SU-DHL-6 (cell line): ENCODE results near the gene NKAPD1.

Experiments
- H2AFZ ChIP-seq: fragments of 200-600 bp; sonication (generic); 2 replicates; pipeline ENCODE4 v1.6.1; 2014; ENCODE audit warnings: low read depth, mild to moderate bottlenecking, moderate library complexity, mixed read lengths, antibody characterized with exemption, low read length; ENCODE audit not compliant: severe bottlenecking
- H3F3A ChIP-seq: fragments of 200-600 bp; shearing (Covaris generic); 2 replicates; pipeline ENCODE4 v1.6.0; 2016; ENCODE audit warnings: antibody characterized with exemption, mild to moderate bottlenecking; ENCODE audit not compliant: insufficient read depth
- H3K27ac ChIP-seq: fragments of 200-600 bp; sonication (generic); 2 replicates; pipeline ENCODE4 v1.5.1; 2016; ENCODE audit warnings: low read depth, mild to moderate bottlenecking, low read length, moderate library complexity, mixed read lengths
- H3K27me3 ChIP-seq: fragments of 200-600 bp; sonication (generic), shearing (Covaris generic); 2 replicates; pipeline ENCODE4 v1.6.0; 2014; ENCODE audit warnings: mild to moderate bottlenecking, low read length
- H3K36me3 ChIP-seq: fragments of 200-600 bp; sonication (generic); 2 replicates; pipeline ENCODE4 v1.6.1; 2014; ENCODE audit warnings: mild to moderate bottlenecking, low read length, mixed read lengths
- H3K4me2 ChIP-seq: fragments of 300-600, 200-600 bp; shearing (Covaris generic), sonication (generic); 2 replicates; pipeline ENCODE4 v1.6.0; 2014; ENCODE audit warnings: low read length, low read depth, mild to moderate bottlenecking; ENCODE audit not compliant: poor library complexity, severe bottlenecking
- H3K4me3 ChIP-seq: fragments of 200-600 bp; sonication (generic); 2 replicates; pipeline ENCODE4 v1.5.1; 2014; ENCODE audit warnings: antibody characterized with exemption, low read length, mild to moderate bottlenecking, mixed read lengths; ENCODE audit not compliant: insufficient read depth, poor library complexity, severe bottlenecking
- H3K79me2 ChIP-seq: fragments of 200-600 bp; sonication (generic); 2 replicates; pipeline ENCODE4 v1.6.1; 2014; ENCODE audit warnings: mild to moderate bottlenecking, low read length, moderate library complexity; ENCODE audit not compliant: insufficient read depth
- H3K9ac ChIP-seq: fragments of 200-600 bp; sonication (generic); 2 replicates; pipeline ENCODE4 v1.7.0; 2014; ENCODE audit warnings: mild to moderate bottlenecking, low read length
- H3K9me2 ChIP-seq: fragments of 200-600 bp; sonication (generic); replicated peaks from 2 replicates; pipeline ENCODE4 v1.6.1; 2014; ENCODE audit warnings: low read length; ENCODE audit not compliant: insufficient read depth
- H3K9me3 ChIP-seq: fragments of 200-600 bp; sonication (generic); 2 replicates; pipeline ENCODE4 v1.6.1; 2014; ENCODE audit warnings: low read length, mixed read lengths; ENCODE audit not compliant: insufficient read depth
- H4K20me1 ChIP-seq: fragments of 200-600 bp; sonication (generic); 2 replicates; pipeline ENCODE4 v1.6.1; 2014; ENCODE audit warnings: low read depth, mild to moderate bottlenecking, antibody characterized with exemption, low read length, moderate library complexity, mixed read lengths
- CTCF ChIP-seq: fragments of 200-600 bp; sonication (generic); IDR thresholded peaks from one replicate; pipeline ENCODE4 v1.5.1; 2017; ENCODE audit warnings: antibody characterized with exemption, mild to moderate bottlenecking, low read length, moderate library complexity; ENCODE audit not compliant: insufficient read depth, poor library complexity, severe bottlenecking
- EZH2phosphoT487 ChIP-seq: fragments of 200-600 bp; sonication (generic), shearing (Covaris generic); conservative IDR thresholded peaks from 2 replicates; pipeline ENCODE4 v1.6.1; 2018; ENCODE audit warnings: mild to moderate bottlenecking, antibody characterized with exemption, low read length, moderate library complexity, mixed read lengths

Gene NKAPD1

GRCh38 chr11:112029460-112029859 is 44.6 kb upstream of the NKAPD1 start:
- Histone ChIP-seq H4K20me1 (no peaks in the 10 kb centered on the region), H3K9me2 (no peaks in the 10 kb centered on the region), H2AFZ (no peak overlapping the region), H3K9me3 (no peaks in the 10 kb centered on the region), H3K4me3 (no peak overlapping the region), H3K9ac (no peak overlapping the region), H3F3A (0 out of 2 replicates have a peak, but pooled peaks cover 1% of the 10 kb centered on the region), H3K79me2 (peaks cover 8% of the 10 kb centered on the region; the same call in 1 of the 2 replicates), H3K36me3 (peaks cover 13% of the 10 kb centered on the region; the same call in 1 of the 2 replicates), H3K27me3 (no peaks in the 10 kb centered on the region), H3K4me2 (no peak overlapping the region), H3K27ac (no peak overlapping the region)
- TF ChIP-seq EZH2phosphoT487 (no peak), CTCF (no peak)

GRCh38 chr11:112033902-112034301 is 40.2 kb upstream of the NKAPD1 start:
- Histone ChIP-seq H3K9me3 (no peaks in the 10 kb centered on the region), H3K9ac (no peak overlapping the region), H3K4me2 (no peak overlapping the region), H3K79me2 (no peaks in the 10 kb centered on the region), H3K27me3 (no peaks in the 10 kb centered on the region), H3K36me3 (peaks cover 22% of the 10 kb centered on the region; the same call in 1 of the 2 replicates), H3F3A (no peaks in the 10 kb centered on the region), H3K27ac (no peak overlapping the region), H2AFZ (no peak overlapping the region), H4K20me1 (no peaks in the 10 kb centered on the region), H3K9me2 (no peaks in the 10 kb centered on the region), H3K4me3 (no peak overlapping the region)
- no peak for TF ChIP-seq EZH2phosphoT487
- no peak for TF ChIP-seq CTCF

GRCh38 chr11:112037527-112037926 is 36.6 kb upstream of the NKAPD1 start:
- Histone ChIP-seq H4K20me1 (no peaks in the 10 kb centered on the region), H3K27me3 (no peaks in the 10 kb centered on the region), H3K36me3 (peaks cover 34% of the 10 kb centered on the region), H3F3A (0 out of 2 replicates have a peak, but pooled peaks cover 4% of the 10 kb centered on the region), H3K4me3 (no peak overlapping the region), H3K9ac (no peak overlapping the region), H3K27ac (no peak overlapping the region), H3K4me2 (no peak overlapping the region), H3K79me2 (no peaks in the 10 kb centered on the region), H3K9me2 (no peaks in the 10 kb centered on the region), H2AFZ (no peak overlapping the region), H3K9me3 (no peaks in the 10 kb centered on the region)
- TF ChIP-seq CTCF (no peak), EZH2phosphoT487 (no peak)
